DMS153 treated with DMSO at 0.1 percent for 48 hours (cell line): ENCODE results near the gene SMOC2.

Experiments
- DNase-seq: peaks from one replicate; lab custom pipeline; 2025; ENCODE audit not compliant: unreplicated experiment; lab: John Stamatoyannopoulos, UW

The SMOC2 gene

DNA sequence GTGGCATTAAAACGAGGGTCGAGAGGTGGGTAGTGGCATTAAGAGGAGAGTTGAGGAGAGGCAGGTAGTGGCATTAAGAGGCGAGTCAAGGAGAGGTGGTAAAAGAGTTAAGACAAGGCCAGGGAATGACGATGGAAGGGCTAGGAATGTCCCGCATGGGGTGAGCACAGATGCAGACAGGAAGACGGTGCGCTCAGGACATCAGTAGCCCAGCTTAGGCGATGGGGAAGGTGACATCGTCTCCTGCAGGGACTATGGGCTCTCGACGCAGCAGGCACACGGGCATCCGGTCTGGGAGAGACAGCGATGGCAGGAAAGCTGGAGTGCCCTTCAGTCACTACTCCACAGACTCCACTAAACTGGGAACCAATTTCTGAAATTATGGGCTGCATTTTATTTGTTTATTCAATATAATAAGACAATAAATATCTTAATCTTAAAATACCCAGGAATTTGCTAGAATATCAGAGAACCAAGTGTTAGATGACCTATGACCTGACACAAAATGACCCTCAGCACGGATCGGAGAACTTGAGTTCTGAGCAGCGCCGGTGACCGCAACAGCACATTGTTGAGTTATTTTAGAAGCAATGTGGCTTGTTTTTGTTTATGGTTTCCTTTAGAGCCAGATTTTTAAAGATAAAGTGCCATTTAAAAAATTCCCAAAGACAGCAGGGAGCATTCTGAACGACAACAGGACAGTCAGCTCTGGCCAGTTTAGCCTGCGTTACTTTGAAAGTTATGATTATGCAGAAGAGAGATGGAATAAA lies 177.7 kb downstream of the SMOC2 start:
- DNase-seq = no peak

GRCh38 chr6:168619560-168620314 lies 178.8 kb downstream of the SMOC2 start:
- DNase-seq = no peak

- DNase-seq = no peak
Measured at GRCh38 chr6:168620578-168620977, 179.6 kb downstream of the SMOC2 start.

DNA sequence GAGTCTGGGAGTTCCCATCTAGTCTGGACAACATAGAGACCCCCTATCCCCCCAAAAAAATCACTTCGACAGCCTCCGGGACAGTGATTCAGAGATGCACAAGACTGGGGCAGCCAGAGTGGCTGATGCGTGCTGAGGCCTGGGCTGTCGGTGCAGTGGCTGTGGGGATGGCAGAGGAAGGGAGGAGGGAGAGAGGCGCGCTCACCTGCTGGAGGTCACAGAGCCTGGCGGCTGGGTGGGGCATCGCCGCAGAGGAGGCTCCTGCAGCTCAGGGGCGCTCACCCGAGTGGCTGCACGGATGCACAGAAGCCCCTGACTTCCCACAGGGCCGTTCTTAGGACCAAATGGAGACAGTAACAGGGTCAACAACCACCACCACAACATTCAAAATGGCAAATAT lies 182.8 kb downstream of the SMOC2 start:
- DNase-seq = no peak

DNA sequence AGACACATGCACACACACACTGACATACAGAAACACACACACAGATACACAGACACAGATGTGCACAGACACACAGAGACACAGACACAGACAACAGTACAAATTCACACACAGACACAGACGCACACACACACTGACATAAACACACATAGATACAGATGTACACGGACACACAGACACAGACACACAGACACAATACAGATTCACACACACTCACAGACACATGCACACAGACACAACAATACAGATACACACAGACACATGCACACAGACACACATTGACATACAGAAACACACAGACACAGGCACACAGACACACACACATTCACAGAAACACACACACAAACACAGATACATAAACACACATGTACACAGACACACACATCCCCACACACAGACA lies 183.6 kb downstream of the SMOC2 start:
- no peak for DNase-seq

DNA sequence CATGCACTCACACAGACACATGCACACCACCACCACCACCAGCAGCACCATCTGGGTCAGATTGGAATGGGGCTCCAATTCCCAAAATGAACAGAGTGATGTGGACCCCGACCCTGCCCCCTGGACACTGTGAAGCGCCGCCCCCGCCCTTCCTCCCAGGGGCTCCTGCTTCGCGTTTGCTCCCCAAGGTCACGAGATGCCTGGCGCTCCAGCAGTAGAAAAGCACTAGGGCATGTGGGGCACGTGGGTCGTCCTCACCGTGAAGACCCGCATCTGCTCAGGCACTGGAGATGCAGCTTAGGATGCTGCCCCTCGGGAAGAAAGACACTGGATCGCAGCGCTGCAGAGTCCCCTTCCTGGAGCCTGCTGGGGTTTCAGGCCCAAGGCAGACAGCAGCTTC lies 184.0 kb downstream of the SMOC2 start:
- DNase-seq = no peak

- DNase-seq = no peak
Measured at GRCh38 chr6:168625602-168626001, 184.6 kb downstream of the SMOC2 start.

GRCh38 chr6:168626046-168626602 lies 185.1 kb downstream of the SMOC2 start:
- no peak for DNase-seq

DNA sequence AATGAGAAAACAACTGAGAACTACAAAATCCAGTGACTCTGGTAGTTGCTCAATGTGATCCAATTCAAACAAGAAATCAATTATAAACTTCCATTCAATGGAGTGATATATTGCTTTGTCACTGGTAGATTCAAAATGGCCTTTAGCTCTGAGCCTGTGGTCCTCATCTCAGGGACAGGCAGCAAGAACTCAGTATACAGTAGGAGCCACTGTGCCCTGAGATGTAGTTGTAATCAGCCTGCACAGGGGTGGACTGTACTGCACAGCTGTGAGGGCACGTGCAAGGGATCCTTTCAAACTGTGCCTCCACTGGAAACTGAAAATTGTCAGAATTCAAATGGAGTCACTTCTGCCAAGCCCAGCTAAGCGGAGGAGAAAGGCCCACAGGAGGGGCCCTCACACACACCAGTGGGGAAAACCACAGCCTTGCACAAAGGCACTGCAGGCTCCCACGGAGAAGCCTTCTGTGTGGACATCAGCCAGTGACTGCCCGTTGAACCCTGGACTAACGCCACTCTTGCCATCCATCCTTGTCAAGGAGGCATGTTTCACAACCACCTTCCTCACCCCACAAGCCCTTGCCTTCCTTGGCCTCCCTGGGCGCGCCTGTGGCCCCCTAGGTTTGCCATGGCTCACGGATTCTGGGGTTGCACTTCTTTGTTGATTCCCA lies 186.7 kb downstream of the SMOC2 start:
- no peak for DNase-seq

- DNase-seq = no peak
Measured at GRCh38 chr6:168628176-168628553, 187.2 kb downstream of the SMOC2 start.

DNA sequence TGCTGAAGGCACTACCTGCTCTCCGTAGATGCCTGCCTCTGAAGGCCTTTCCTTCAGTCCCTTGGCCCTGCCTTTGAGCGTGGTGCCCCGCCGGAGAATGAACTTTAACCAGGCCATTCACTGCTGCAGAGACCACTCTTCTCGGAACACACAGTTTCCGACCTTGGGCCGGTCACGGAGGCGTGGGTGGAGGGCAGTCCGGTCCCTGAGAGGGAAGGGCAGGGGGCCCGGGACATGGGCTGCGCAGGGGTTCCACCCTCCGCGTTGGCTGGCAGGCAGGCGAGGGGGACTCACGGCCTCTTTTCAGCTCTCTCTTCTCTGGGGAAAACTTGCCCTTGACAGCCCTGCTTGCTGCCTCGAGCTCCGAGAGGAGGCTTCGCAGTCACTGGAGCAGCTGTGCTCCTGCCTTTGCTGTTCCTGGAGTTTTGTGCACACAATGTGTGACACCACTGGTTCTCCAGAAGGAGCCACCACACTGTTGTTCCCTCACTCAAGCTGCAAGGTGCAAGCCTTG lies 187.8 kb downstream of the SMOC2 start:
- DNase-seq = no peak

DNA sequence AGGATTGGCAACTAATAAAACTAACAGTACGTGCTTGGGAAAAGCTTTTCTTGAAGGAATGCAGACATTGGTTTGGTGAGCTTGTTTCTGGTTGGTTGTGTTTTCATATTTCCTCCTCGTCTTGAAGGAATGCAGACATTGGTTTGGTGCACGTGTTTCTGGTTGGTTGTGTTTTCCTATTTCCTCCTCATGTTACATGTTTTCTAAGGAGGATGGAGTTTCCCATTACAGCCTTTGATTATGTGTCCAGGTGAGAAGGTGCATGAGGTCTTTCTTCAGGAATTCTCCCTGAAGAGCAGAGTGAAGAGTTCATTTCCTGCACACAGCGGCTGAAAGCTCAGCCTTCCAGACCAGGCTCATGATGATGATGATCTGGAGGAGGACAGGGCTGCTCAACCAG lies 190.6 kb downstream of the SMOC2 start:
- DNase-seq = no peak

DNA sequence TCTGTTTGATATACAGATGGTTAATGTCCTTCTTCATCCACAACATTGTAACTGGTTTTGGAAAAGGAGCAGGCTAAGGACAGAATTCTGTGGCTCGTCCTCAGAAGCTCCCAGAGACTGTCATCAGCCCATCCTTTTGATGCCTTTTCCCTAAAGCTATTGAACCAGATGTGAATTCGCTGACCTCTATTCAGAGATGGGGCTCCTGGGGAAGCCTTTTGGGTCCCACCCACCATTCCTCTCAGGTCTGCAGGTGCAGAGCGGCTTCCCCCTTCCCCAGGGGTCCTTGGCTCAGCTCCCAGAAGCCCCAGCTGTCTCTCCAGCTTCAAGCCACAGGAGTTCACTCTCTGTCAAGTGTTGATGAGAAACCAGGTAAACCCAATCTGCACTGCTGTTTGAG lies 191.7 kb downstream of the SMOC2 start:
- DNase-seq = no peak

DNA sequence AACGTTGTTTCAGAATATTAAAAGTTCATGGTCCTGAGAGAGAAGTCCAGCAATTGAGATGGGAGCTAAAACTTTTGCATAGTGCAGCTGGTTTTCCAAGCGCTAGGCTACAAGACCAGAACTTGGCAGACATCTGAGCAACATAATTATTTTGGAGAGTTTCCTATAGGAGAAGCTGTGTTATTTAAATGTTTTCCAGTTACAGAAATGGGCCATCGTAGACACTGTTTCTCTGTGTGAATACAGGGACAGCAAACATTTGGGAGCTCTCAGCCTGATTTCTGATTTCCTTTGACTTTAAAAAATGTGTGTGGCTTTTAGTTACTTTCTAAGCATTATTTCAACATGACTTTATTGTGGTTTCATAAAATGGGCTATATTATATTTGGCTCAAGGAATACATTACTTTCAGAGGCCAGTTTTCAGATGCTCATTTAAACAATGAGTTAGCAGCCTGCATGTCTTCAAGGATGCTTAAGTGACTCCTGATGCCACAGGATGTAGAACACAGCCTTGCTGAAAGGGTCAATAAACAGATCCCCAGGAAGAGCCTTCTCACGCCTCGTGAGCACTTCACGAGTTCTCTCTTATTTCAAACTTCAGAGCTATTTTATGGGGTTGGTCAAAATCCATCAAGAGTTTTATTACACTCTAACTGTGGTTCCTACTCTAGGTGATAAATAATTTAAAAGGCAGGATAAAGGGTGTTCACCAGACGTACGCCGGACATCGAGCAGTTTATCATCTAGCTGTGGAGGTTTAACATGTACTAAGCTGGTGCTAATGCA lies 193.8 kb downstream of the SMOC2 start:
- DNase-seq = no peak

- no peak for DNase-seq
Measured at GRCh38 chr6:168636147-168637004, 195.4 kb downstream of the SMOC2 start.

DNA sequence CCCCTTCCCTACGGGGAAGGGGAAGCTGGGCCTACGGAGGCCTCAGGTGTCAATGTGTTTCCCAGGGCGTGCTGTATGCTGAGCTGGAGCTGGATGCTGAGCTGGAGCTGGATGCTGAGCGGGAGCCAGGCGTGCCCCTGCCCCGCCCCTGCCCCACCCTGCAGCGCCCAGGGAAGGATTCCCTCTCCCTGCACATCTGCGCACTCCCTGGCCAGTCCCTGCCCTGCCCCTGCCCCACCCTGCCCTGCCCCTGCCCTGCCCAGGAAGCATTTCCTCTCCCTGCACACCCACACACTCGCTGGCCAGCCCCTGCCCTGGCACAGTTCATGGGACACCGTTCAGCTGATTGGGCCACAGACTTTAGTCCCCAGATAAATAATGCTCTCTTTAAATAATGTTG lies 196.8 kb downstream of the SMOC2 start:
- no peak for DNase-seq

DNA sequence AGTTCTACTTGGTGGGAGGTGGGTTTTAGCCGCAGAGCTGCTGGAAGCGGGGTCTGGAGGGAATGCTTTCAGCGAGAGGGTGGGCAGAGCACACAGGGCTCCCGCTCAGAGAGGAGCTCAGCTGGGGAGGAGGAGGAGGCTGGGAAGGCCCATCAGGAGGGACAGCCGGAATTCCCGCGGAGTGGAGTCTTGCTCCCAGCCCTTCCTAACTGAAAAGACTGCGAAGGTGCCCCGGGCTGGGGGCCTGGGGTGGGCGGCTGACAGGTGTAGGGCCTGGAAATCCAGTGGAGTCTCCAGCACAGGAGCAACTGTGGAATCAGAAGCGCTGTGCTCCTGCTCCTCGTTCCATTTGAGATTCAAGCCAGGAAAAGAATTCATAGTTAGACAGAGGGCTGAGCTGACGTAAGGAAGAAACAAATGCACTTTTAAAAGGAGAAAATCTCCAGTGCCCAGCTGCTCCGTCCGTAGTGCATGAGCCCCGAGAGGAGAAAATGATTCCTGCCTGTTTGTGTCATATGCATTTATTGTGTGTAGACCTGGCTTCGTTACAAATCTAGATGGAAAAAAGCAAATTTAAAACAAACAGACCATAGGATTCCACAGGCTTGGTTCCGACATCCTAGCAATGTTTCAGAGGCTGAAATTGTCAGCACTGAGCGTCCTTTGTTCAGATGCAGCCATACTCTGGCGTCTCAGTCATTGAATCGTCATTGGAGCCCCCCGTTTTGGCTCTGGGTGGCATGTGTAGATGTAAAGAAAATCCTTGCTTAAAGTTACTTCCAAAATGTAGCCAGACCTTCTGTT lies 197.7 kb downstream of the SMOC2 start:
- DNase-seq = no peak

GRCh38 chr6:168640181-168640580 lies 199.2 kb downstream of the SMOC2 start:
- no peak for DNase-seq

DNA sequence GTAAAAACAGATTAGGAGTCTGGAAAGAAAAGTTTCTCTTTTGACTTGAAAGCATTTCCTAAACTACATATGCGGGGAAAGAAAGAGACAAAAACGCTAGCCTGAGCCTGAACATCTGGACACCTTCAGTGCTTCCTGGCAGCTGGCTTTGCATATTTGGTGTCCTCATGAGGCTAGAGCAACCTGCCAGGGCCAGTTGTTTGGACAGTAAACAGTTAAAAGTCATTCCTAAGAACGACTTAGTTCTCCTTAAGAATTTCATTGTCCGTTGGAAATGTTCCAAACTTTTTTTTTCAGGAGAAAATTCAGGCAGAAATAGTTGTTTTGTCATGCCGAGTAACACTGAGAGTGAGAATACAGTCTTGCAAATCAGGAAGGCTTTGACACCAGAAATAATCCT lies 199.8 kb downstream of the SMOC2 start:
- no peak for DNase-seq
